Thoracic aorta (tissue), 2 donors: ENCODE measurements around the gene ZSWIM7. TPM values are rescaled to one million over a fixed set of nuclear protein-coding genes. Genes with fewer than 3 reads are reported as not detected.

Experiments
- ATAC-seq: fragments of 150-250 bp; one replicate; pipeline ENCODE4 v1.8.0; 2017; ENCODE audit warnings: low read depth; ENCODE audit not compliant: insufficient number of reproducible peaks, low FRiP score
- DNase-seq: peaks from one replicate; pipeline ENCODE4 v3.0.0-alpha.2; 2020; ENCODE audit warnings: low spot score
- H3K27ac ChIP-seq, 2 donors: fragments of 200-600 bp; sonication (generic); 1 replicate in 1 of 2; 2 replicates in 1 of 2; pipeline ENCODE4 v1.5.1; 2016; ENCODE audit warnings: mild to moderate bottlenecking in 2 of 2, moderate library complexity in 2 of 2
- H3K27me3 ChIP-seq: fragments of 200-600 bp; sonication (generic); replicated peaks from 2 replicates; pipeline ENCODE4 v1.6.0; 2016; ENCODE audit warnings: mild to moderate bottlenecking; ENCODE audit not compliant: insufficient read depth
- H3K36me3 ChIP-seq: fragments of 200-600 bp; sonication (generic); one replicate; pipeline ENCODE4 v1.5.1; 2016
- H3K4me1 ChIP-seq, 2 donors: fragments of 200-600 bp; sonication (generic); 1 replicate in 1 of 2; 2 replicates in 1 of 2; pipeline versions ENCODE4 v1.5.1 to v1.6.0; 2016; ENCODE audit warnings: low read depth in 2 of 2, mild to moderate bottlenecking in 1 of 2; ENCODE audit not compliant: control insufficient read depth in 1 of 2
- H3K4me3 ChIP-seq: fragments of 200-600 bp; sonication (generic); 2 replicates; pipeline ENCODE4 v1.5.1; 2016; ENCODE audit warnings: mild to moderate bottlenecking
- H3K9me3 ChIP-seq: fragments of 200-600 bp; sonication (generic); 2 replicates; pipeline ENCODE4 v1.5.1; 2016
- CTCF ChIP-seq: fragments of 200-600 bp; sonication (generic); IDR thresholded peaks from one replicate; pipeline ENCODE4 v1.5.1; 2019; ENCODE audit warnings: antibody characterized with exemption
- total RNA-seq, 2 donors: library from RNA; depleted of rRNA; stranded (reverse); fragments of >200 nt; gene quantifications; one replicate each; pipeline versions ENCODE4 v1.1.0 to v1.2.3, GENCODE V29; 2016

Gene ZSWIM7
- total RNA-seq, 2 donors from 2014 or later, result 6.5 to 13.5 TPM

DNA sequence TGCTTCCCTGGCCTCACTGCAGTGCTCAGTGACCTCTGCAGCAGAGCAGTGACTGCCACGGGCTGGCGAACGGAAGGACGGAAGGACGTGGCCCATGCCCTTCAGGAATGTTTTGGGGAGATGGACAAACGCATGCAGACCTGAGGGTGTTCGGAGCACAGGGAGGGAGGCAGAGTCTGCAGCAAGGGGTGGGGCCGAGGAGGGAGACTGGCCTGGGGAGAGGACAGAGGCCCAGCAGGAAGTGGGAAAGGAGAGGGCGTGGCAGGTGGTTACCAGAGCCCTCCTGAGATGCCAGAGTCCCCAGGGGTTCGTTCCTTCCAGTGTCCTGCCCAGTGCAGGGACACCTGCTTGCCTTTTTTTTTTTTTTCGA is 32.6 kb downstream of the ZSWIM7 start:
- ATAC-seq (no peak), DNase-seq (no peak)
- H3K4me3 ChIP-seq, result no peak overlapping the region
- H3K36me3 ChIP-seq, result no peaks in the 10 kb centered on the region
- H3K27me3 ChIP-seq, result no peaks in the 10 kb centered on the region
- H3K27ac ChIP-seq, result no peak overlapping the region
- no peak for TF ChIP-seq CTCF
- no peaks in the 10 kb centered on the region for H3K4me1 ChIP-seq
- H3K9me3 ChIP-seq, result no peaks in the 10 kb centered on the region

GRCh38 chr17:15966183-15966878 is 33.2 kb downstream of the ZSWIM7 start:
- ATAC-seq (no peak), DNase-seq (no peak)
- H3K9me3 ChIP-seq, result no peaks in the 10 kb centered on the region
- no peaks in the 10 kb centered on the region for H3K36me3 ChIP-seq
- H3K4me1 ChIP-seq, result no peaks in the 10 kb centered on the region
- H3K4me3 ChIP-seq, result no peak overlapping the region
- H3K27me3 ChIP-seq, result no peaks in the 10 kb centered on the region
- TF ChIP-seq CTCF, result no peak
- no peak overlapping the region for H3K27ac ChIP-seq

- no peaks in the 10 kb centered on the region for H3K9me3 ChIP-seq
- no peak for ATAC-seq
- H3K36me3 ChIP-seq, result no peaks in the 10 kb centered on the region
- H3K27me3 ChIP-seq, result no peaks in the 10 kb centered on the region
- no peaks in the 10 kb centered on the region for H3K4me1 ChIP-seq
- no peak overlapping the region for H3K27ac ChIP-seq
- DNase-seq, result no peak
- H3K4me3 ChIP-seq, result no peak overlapping the region
- no peak for TF ChIP-seq CTCF
Measured at GRCh38 chr17:15965528-15965927, 34.0 kb downstream of the ZSWIM7 start.

DNA sequence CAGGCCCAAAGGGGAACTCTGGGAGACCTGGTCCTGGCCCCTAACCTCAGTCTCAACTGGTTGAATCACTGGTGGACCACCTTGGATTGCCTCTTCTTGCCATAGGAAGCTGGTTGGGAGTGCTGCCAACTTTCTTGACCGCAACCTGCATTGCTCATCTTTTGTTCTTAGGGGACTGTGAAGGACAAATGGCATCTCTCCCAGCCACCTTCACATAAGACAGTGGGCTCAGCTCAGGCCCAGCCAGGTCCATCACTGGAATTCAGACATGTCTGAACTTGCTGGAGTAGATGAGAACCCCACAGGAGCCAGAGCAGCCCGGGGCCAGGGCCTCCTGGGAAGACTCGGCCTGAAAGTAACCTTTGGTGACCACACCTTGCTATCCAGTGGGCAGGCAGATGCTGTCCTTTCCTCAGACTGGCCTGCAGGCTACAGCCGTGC is 35.8 kb downstream of the ZSWIM7 start:
- Histone ChIP-seq H3K27me3 (no peaks in the 10 kb centered on the region), H3K36me3 (no peaks in the 10 kb centered on the region), H3K4me1 (no peaks in the 10 kb centered on the region), H3K9me3 (no peaks in the 10 kb centered on the region), H3K4me3 (no peak overlapping the region), H3K27ac (no peak overlapping the region)
- DNase-seq (no peak), ATAC-seq (no peak)
- TF ChIP-seq CTCF, result no peak

DNA sequence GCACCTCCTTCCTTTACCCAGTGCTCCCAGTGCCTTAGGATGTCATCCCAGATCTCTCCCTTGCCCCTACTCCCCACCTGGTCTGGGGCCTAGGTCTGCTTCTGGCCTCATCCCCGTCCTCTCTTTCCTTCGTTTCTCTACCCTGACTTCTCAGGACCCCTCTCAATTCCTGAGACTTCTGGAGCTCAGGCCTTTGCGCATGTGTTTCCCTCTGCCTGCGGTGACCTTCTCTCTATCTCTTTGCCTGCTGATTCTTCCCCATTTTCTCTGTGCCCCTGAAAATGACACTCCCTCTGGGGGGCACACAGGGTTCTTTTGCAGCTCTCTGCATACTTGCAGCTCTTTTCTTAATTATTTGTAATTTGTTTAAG is 41.0 kb downstream of the ZSWIM7 start:
- Histone ChIP-seq H3K27ac (no peak overlapping the region), H3K9me3 (no peaks in the 10 kb centered on the region), H3K4me1 (no peaks in the 10 kb centered on the region), H3K27me3 (no peaks in the 10 kb centered on the region), H3K4me3 (no peak overlapping the region), H3K36me3 (no peaks in the 10 kb centered on the region)
- no peak for TF ChIP-seq CTCF
- DNase-seq, result no peak
- no peak for ATAC-seq
